NCI-H524 (cell line): Measurements from ENCODE around the gene DNAH5.

Experiments used
- DNase-seq, 2 experiments: peaks; one replicate each; lab custom pipeline; 2025; lab: John Stamatoyannopoulos, UW

The DNAH5 gene

DNA sequence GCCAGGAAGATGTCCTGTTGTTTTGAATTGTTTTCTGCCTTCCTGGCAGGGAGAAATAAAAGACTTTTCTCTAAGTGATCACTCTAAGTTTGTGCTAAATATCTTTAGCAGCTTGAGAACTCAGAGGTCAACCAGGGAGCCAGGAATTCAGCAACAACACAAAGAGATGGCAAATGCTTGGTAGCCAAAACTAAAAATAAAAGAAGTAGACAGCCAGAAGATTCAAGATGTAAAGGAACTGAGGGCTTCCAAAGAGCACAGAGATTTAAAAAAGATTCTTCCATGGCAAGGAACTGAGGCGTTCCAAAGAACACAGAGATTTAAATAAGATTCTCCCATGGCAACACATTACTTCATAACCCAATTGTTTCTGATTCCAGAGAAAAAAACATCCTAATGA lies 9.6 kb downstream of the DNAH5 start:
- DNase-seq = no peak

- no peak for DNase-seq
Observed at GRCh38 chr5:13934125-13934524, 10.4 kb downstream of the DNAH5 start.

- no peak for DNase-seq
Observed at GRCh38 chr5:13932561-13932960, 11.9 kb downstream of the DNAH5 start.

GRCh38 chr5:13932011-13932410 lies 12.5 kb downstream of the DNAH5 start:
- peak; percentile 23 to 79 for DNase-seq

DNA sequence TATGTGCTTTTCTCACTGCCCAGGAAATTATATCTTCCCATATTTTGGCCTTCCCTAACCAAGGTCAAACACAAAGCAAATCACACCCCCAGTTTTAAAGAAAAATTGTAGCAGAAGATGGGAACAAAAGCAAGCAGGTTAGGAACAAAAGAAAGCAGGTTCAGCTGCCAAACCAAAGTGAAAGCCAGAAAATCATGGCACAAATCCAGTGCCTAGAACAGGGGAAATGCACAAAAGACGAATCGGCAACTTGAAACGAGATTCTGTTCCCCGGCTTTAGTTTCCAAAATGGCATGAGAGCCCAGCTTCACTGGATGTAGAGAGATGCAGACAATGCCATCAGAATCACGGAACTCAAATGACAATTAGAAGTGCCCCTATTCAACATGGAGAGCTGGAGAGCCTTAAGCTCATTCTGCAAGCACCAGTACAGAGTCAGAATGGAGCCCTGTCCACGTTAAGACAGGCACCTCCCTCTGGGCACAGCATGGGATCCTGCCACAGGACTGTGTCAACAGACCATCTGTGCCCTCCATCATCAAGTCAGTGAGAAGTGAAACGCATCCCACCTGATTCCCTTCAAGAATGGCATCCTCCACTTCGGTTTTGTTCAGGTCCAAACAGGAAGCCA lies 13.8 kb downstream of the DNAH5 start:
- DNase-seq = peak; percentile 65 to 88

GRCh38 chr5:13926731-13927130 lies 17.8 kb downstream of the DNAH5 start:
- no peak for DNase-seq

DNA sequence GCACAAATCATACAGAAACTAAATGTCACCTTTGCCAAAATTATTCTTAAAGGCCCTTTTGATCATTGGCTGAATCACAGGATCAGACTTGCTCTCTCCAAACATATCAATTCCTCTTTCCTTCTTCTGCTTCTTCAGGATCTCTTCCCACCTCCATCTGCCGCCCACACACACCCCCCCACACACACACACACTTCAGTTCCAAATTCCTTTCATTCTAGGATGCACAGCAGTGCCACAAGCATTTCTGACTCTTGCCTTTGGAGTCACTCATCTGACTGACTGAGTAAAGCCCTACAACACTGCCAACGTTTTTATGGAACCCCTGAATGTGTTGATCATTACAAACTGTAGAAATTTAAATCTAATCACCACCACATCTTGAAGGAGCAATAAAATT lies 22.9 kb downstream of the DNAH5 start:
- DNase-seq = no peak

DNA sequence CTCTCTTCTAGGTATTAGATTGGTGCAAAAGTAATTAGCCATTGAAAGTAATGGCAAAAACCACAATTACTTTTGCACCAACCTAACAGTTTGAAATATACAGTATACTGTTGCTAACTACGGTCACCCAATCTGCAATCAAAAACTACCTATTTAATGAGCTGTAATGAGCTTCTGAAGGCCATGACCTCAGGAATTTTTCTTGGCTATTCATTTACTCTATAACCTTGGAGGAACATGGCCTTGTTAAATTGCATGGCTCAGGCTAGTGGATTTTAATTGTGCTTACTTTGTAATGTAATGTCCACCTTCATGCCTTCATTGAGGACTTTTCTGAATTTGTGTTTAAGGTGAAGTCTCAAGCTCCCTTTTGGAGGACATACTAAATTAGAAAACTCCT lies 24.7 kb downstream of the DNAH5 start:
- no peak for DNase-seq

- DNase-seq = no peak
Observed at GRCh38 chr5:13919087-13919486, 25.4 kb downstream of the DNAH5 start.

DNA sequence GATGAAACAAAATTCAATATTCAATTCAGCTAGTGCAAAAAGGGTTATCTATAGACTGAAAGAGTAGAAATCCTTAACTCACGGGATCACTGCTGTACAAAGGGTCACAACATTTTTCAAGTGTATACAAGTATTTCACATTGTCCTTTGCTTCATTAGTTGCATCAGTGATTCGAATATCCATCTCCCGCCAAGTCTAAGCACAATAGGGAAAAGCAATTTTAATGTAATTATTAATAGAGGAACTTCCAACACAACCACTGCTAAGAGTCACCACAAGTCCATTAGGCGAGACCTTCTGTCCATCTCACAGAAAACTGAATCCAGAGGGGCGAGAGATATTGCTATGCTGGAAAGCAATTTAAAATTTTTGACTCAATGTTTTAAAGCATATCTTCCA lies 27.4 kb downstream of the DNAH5 start:
- no peak for DNase-seq

DNA sequence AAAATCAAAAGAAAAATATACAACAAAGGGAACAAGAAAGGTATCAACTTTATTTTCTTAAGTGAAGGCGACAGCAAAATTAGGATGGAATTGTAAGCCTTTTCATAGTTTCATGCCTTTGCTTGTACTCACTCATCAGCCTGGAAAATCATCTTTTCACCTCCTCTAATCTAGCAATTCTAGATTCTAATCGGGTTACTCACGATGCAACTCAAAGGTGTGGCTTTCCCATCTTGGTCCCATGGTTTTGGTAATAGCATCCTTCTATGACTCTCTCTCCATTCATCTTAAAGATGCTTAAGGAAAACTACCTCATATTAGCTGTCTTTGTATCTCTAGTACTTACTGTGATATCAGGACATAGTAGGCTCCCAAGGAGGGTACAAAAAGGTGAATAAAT lies 30.5 kb downstream of the DNAH5 start:
- no peak for DNase-seq

GRCh38 chr5:13910637-13911288 lies 33.7 kb downstream of the DNAH5 start:
- DNase-seq = no peak

DNA sequence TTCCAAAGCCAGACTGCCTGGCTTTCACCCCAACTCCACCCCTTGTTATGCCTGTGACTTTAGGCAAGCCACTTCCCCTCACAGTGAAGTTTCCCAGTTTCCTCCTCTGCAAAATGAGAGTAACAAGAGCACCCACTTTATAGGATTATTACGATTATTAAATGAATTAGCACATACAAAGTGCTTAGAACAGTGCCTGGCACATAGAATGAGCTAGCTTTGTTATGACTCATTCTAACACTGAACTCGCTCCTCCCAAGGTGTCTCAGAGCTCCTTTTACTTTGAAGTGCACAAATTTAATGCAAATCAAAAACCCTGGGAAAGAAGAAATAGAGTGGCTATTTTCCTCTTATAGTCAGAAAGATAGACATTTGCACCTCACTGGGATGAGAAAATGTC lies 34.3 kb downstream of the DNAH5 start:
- DNase-seq = no peak

GRCh38 chr5:13909271-13909670 lies 35.2 kb downstream of the DNAH5 start:
- no peak for DNase-seq

- DNase-seq = no peak
Observed at GRCh38 chr5:13898569-13898968, 45.9 kb downstream of the DNAH5 start.

DNA sequence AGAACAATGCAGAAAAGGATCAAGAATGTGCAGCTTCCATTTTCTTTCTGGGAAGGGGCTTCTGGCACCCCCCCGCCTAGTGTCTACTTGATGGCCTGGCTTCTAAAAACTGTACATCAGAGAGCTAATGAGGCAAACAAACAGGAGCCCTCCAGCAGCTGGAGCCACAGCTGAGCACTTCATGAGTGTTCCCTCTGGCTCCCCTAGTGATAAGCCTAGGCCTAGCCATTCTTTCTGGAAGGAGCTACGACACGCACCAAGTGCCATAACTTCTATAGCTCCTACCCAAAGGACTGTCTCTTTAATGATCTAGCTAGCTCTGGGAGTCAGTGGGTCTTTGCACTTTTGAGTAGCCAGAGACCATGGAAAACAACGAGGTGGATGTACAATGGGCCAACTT lies 66.1 kb downstream of the DNAH5 start:
- peak in 1 of 2 experiments; percentile 61 for DNase-seq

GRCh38 chr5:13866792-13867191 lies 77.7 kb downstream of the DNAH5 start:
- no peak for DNase-seq

GRCh38 chr5:13865312-13865711 lies 79.2 kb downstream of the DNAH5 start:
- DNase-seq = no peak

- DNase-seq = no peak
Observed at GRCh38 chr5:13860146-13860545, 84.3 kb downstream of the DNAH5 start.

DNA sequence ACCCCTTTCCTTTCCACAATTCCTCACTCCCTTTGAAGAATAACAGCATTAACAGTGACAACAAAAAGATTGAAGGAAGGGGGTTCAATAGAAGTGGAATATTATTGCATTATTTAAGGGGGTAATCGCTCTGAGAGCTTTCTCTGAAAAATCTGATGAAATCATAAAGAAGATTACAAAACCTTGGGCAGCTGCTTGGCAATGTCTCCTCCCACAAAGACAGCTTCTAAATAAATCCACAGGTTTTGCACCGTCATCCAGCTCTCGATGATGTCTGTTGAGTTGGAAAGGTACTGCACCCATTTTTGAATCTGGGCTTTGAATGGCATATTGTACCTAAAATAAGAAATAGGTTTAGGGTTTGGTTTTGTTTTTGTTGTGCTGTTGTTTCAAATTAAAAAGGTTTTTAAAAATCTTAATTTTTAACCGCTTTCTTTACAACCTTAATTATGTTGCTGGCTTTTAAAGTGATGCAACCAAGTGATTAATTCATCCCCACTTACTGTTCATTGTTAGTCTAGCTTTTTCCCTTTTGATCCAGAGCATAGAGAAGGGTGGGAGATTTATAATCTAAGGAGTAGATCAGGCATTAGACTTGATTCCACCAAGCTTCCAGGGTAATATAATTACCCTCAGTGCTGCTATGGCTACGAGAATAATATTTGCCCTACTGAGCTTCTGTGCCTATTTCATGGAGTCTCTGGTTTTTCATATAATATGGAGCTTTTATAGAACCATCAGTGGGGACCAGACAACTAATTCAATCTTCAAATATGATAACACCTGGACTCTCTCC lies 85.0 kb downstream of the DNAH5 start:
- peak in 1 of 2 experiments; percentile 16 for DNase-seq

DNA sequence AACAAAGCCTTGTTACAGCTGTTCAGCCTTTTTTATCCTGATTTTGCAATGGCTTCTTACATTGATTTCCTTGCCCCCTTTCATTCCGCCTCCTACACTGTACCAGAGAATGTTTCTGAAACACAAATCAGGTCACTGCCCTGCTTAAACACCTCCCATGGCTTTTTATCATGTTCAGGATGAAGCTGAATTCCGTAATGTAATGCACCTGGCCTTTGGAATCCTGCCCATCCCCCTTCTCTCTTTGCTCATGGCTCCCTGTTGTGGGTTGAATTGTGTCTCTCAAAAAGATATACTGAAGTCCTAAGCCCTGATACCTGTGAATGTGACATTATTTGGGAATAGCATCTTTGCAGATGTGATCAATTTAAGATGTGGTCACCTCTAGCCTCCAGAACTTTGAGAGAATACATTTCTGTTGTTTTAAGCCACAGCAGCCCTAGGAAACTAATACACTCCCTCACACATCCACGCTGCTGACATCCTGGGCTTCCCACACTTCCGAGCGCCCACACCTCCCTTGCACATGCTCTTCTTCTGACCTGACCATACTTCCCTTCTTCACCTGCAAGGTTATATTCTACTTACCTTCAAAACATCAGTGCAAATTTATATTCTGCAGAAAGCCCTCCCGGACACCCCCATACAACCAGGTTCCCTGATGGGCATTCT lies 101.2 kb downstream of the DNAH5 start:
- DNase-seq = no peak

- DNase-seq = no peak
Observed at GRCh38 chr5:13833440-13833839, 111.0 kb downstream of the DNAH5 start.

DNA sequence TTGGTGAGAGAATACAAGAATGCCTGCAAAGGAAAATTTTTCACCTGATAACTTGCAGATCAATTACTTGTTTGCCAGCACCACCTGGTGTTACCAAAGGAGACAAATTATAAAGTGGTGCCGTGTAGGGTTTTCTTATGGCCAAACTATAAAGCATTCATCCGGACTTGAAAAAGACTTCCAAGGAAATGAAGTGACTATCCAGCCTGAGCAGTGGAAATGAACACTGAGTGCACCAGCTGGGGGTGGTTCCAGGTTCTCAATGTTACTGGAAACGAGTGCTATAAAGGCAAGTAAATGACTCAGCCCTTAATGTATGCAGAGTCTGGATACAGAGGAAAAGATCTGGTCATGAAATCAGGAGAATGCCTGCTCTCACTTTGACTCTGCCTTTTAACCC lies 113.1 kb downstream of the DNAH5 start:
- peak in 1 of 2 experiments; percentile 44 for DNase-seq
